Panc1 (cell line): Measurements from ENCODE around the gene SHANK1. TPM values are rescaled to one million over a fixed set of nuclear protein-coding genes. Genes with fewer than 3 reads are reported as not detected.

ENCODE experiments used
- ATAC-seq: fragments of 200-7000 bp; cut with Tn5 transposase; 2 replicates; pipeline ENCODE4 v1.9.1; 2020; ENCODE audit warnings: mild to moderate bottlenecking, moderate library complexity
- BruUV-seq: library from RNA; stranded (reverse); fragments of 400-500 nt; replicated peaks from 2 replicates; lab custom pipeline; 2021; lab: Mats Ljungman, UMichigan
- CTCF ChIA-PET: fragments of 300-600 bp; sonication (Branson Sonifier 250); formaldehyde crosslinking; loops from one replicate; lab custom pipeline; 2022; ENCODE audit warnings: antibody characterized with exemption; lab: Charles Lee
- POLR2A ChIA-PET: fragments of 300-600 bp; sonication (Branson Sonifier 250); formaldehyde crosslinking; loops from one replicate; lab custom pipeline; 2022; ENCODE audit warnings: antibody characterized with exemption; lab: Charles Lee
- DNase-seq: peaks from one replicate; pipeline ENCODE4 v3.0.0-alpha.2; 2010; ENCODE audit warnings: low read depth, low spot score
- H3K27ac ChIP-seq: 2 replicates; pipeline ENCODE4 v1.5.1; 2011; ENCODE audit warnings: mild to moderate bottlenecking, low read length, inconsistent platforms
- H3K27me3 ChIP-seq: fragments of 200-500 bp; sonication (Bioruptor generic); 2 replicates; pipeline ENCODE4 v1.6.0; 2014; ENCODE audit warnings: low read length, inconsistent platforms; ENCODE audit not compliant: control insufficient read depth, insufficient read depth
- H3K36me3 ChIP-seq: fragments of 200-500 bp; sonication (Bioruptor generic); 2 replicates; pipeline ENCODE4 v1.5.1; 2014; ENCODE audit warnings: inconsistent platforms, mild to moderate bottlenecking, low read length, moderate library complexity; ENCODE audit not compliant: control insufficient read depth, insufficient read depth
- H3K4me1 ChIP-seq: 2 replicates; pipeline ENCODE4 v1.5.1; 2011; ENCODE audit warnings: inconsistent platforms, mild to moderate bottlenecking, low read length, moderate library complexity; ENCODE audit not compliant: control insufficient read depth, insufficient read depth
- H3K4me3 ChIP-seq, 2 experiments: 2 replicates each; pipeline ENCODE4 v1.5.1; 2011 to 2012; ENCODE audit warnings: low read depth in 2 of 2, low read length in 2 of 2, mild to moderate bottlenecking in 2 of 2, inconsistent platforms in 1 of 2, moderate library complexity in 1 of 2
- H3K9me3 ChIP-seq: fragments of 200-500 bp; sonication (Bioruptor generic); 2 replicates; pipeline ENCODE4 v1.5.1; 2014; ENCODE audit warnings: low read depth, mild to moderate bottlenecking, inconsistent platforms, low read length, moderate library complexity; ENCODE audit not compliant: control insufficient read depth, insufficient read depth
- CTCF ChIP-seq: fragments of 450-650 bp; IDR thresholded peaks from 2 replicates; pipeline ENCODE4 v1.5.1; 2017; ENCODE audit warnings: mild to moderate bottlenecking
- POLR2AphosphoS5 ChIP-seq: IDR thresholded peaks from 2 replicates; pipeline ENCODE4 v1.6.1; 2012; ENCODE audit warnings: mild to moderate bottlenecking, low read depth, low read length, moderate library complexity
- REST ChIP-seq, 2 experiments: IDR thresholded peaks; 2 replicates each; pipeline ENCODE4 v1.6.1; 2011 to 2012; ENCODE audit warnings: low read depth in 2 of 2, control low read depth in 1 of 2, low read length in 1 of 2, mild to moderate bottlenecking in 1 of 2, moderate library complexity in 1 of 2; ENCODE audit not compliant: insufficient read depth in 1 of 2
- SIN3A ChIP-seq: IDR thresholded peaks from 2 replicates; pipeline ENCODE4 v1.6.1; 2012; ENCODE audit warnings: low read depth, mild to moderate bottlenecking, low read length, moderate library complexity, borderline replicate concordance; ENCODE audit not compliant: insufficient read depth
- TCF7L2 ChIP-seq: IDR thresholded peaks from 2 replicates; pipeline ENCODE4 v1.6.1; 2011; ENCODE audit warnings: mild to moderate bottlenecking, low read depth, low read length, inconsistent platforms
- in situ Hi-C: cut with HindIII; loops from 2 replicates; pipeline ENCODE4 v1.10.0; 2016; ENCODE audit warnings: low sequenced_read_pairs, low pct_unique_long_range_greater_than_20kb
- intact Hi-C: fragments of 100-400 bp; cut with micrococcal nuclease; formaldehyde crosslinking; loops from one replicate; pipeline ENCODE4 v1.10.0; 2022; ENCODE audit not compliant: unreplicated experiment
- total RNA-seq: library from RNA; stranded (reverse); gene quantifications from one replicate; pipeline ENCODE4 v1.2.1, GENCODE V29; 2021; ENCODE audit not compliant: unreplicated experiment

SHANK1 gene
- total RNA-seq, 1 experiment from 2014 or later, result not detected

GRCh38 chr19:50690439-50690838 is 29.2 kb downstream of the SHANK1 start:
- ChIA-PET POLR2A (no interaction called here), CTCF (no interaction called here)
- in situ Hi-C loops, result no loop called here

GRCh38 chr19:50688766-50689165 is 30.8 kb downstream of the SHANK1 start:
- in situ Hi-C loops, result no loop called here
- ATAC-seq (no peak), DNase-seq (no peak)
- BruUV-seq, result no TSS peak
- Histone ChIP-seq H3K27me3 (peaks cover under 1% of the 10 kb centered on the region; the same call in 1 of the 2 replicates), H3K36me3 (no peaks in the 10 kb centered on the region), H3K4me1 (no peaks in the 10 kb centered on the region), H3K27ac (no peak overlapping the region), H3K4me3 (no peak overlapping the region), H3K9me3 (no peaks in the 10 kb centered on the region)
- POLR2A ChIA-PET, result no interaction called here
- CTCF ChIA-PET, result interaction anchor here (0.8 kb wide), 1 partner anchor 30 kb away, joined by 17 read pairs; no protein-coding TSS in a partner anchor
- intact Hi-C loops, result no loop called here
- TF ChIP-seq POLR2AphosphoS5, result no peak
- TF ChIP-seq CTCF, result no peak
- TF ChIP-seq TCF7L2, result no peak
- no peak for TF ChIP-seq SIN3A
- no peak for TF ChIP-seq REST (IDR thresholded peaks at IDR 0.05; ENCODE audit: insufficient read depth in 1 of 2, low read depth in 2 of 2, low read length in 1 of 2)

More at GRCh38 chr19:50690439-50690838, 29.2 kb downstream of the SHANK1 start:
- H3K36me3 ChIP-seq, result no peaks in the 10 kb centered on the region
- intact Hi-C loops, result no loop called here
- no peaks in the 10 kb centered on the region; the same call in 1 of the 2 replicates for H3K27me3 ChIP-seq
- H3K9me3 ChIP-seq, result no peaks in the 10 kb centered on the region
- H3K4me3 ChIP-seq, result no peak overlapping the region
- no peak overlapping the region for H3K27ac ChIP-seq
- DNase-seq (no peak), ATAC-seq (no peak)
- TF ChIP-seq POLR2AphosphoS5 (no peak), CTCF (no peak), SIN3A (no peak), TCF7L2 (no peak), REST (IDR thresholded peaks at IDR 0.05; ENCODE audit: insufficient read depth in 1 of 2, low read depth in 2 of 2, low read length in 1 of 2) (no peak)
- BruUV-seq, result no TSS peak
- H3K4me1 ChIP-seq, result no peaks in the 10 kb centered on the region
